Natural killer cell (primary cell): ENCODE measurements around the gene SERP2. TPM values are rescaled to one million over a fixed set of nuclear protein-coding genes. Genes with fewer than 3 reads are reported as not detected.

Experiments used
- ATAC-seq, 3 donors: fragments of 150-1000 bp in 2 of 3; fragments of 200-7000 bp in 1 of 3; cut with Tn5 transposase; 1 replicate in 1 of 3; 2 replicates in 2 of 3; pipeline ENCODE4 v1.10.0; 2021; ENCODE audit warnings: mild to moderate bottlenecking in 2 of 3, moderate library complexity in 2 of 3
- DNase-seq, 2 donors: peaks; one replicate each; pipeline versions ENCODE4 v3.0.0 to v3.0.0-alpha.2; 2013 to 2021; ENCODE audit warnings: mixed read lengths in 1 of 2
- H3K27ac ChIP-seq: one replicate; pipeline ENCODE4 v1.5.1; 2013; ENCODE audit warnings: mild to moderate bottlenecking, low read length
- H3K27me3 ChIP-seq: one replicate; pipeline ENCODE4 v1.6.1; 2013; ENCODE audit warnings: low read length; ENCODE audit not compliant: control insufficient read depth, insufficient read depth
- H3K36me3 ChIP-seq: one replicate; pipeline ENCODE4 v1.6.1; 2013; ENCODE audit warnings: low read length; ENCODE audit not compliant: control insufficient read depth, insufficient read depth
- H3K4me1 ChIP-seq: one replicate; pipeline ENCODE4 v1.6.1; 2013; ENCODE audit warnings: low read length; ENCODE audit not compliant: control insufficient read depth, insufficient read depth
- H3K4me3 ChIP-seq: one replicate; pipeline ENCODE4 v1.5.1; 2013; ENCODE audit warnings: low read length
- H3K9me3 ChIP-seq: one replicate; pipeline ENCODE4 v1.6.1; 2013; ENCODE audit warnings: low read length; ENCODE audit not compliant: control insufficient read depth, insufficient read depth
- H3K27ac Mint-ChIP-seq, 2 donors: one replicate each; pipeline ENCODE4 v1.8.0; 2022; ENCODE audit warnings: mild to moderate bottlenecking in 2 of 2, mixed read lengths in 2 of 2, moderate library complexity in 1 of 2
- H3K27me3 Mint-ChIP-seq, 2 donors: one replicate each; pipeline ENCODE4 v1.8.0; 2022; ENCODE audit warnings: low read depth in 2 of 2, mixed read lengths in 2 of 2
- H3K36me3 Mint-ChIP-seq: one replicate; pipeline ENCODE4 v1.8.0; 2022; ENCODE audit warnings: mixed read lengths
- H3K4me1 Mint-ChIP-seq, 2 donors: one replicate each; pipeline ENCODE4 v1.8.0; 2022; ENCODE audit warnings: mixed read lengths in 2 of 2
- H3K4me3 Mint-ChIP-seq: one replicate; pipeline ENCODE4 v1.8.0; 2022; ENCODE audit warnings: mild to moderate bottlenecking, moderate library complexity, mixed read lengths
- H3K9me3 Mint-ChIP-seq, 2 donors: one replicate each; pipeline ENCODE4 v1.8.0; 2022; ENCODE audit warnings: mixed read lengths in 2 of 2
- WGBS: methylation state at CpG from one replicate; pipeline ENCODE4 v1.1.7; 2013; ENCODE audit warnings: missing lambda C conversion rate; ENCODE audit not compliant: insufficient coverage; 5-methylcytosine and 5-hydroxymethylcytosine counted together
- intact Hi-C: fragments of 100-400 bp; cut with micrococcal nuclease; formaldehyde crosslinking; loops from one replicate; pipeline ENCODE4 v1.14.2; 2022
- total RNA-seq, 4 donors: library from RNA; stranded (reverse); fragments of 120-200 nt in 1 of 4; gene quantifications; one replicate each; pipeline versions ENCODE4 v1.2.3 to v1.2.4, GENCODE V29; 2013 to 2022
- TF ChIP-seq, protein P1 (sequence below): fragments of 200-600 bp; IDR thresholded peaks from one replicate; pipeline ENCODE4 v1.8.0; 2022; ENCODE audit warnings: antibody characterized with exemption

The SERP2 gene
- total RNA-seq, 3 donors from 2014 or later (not counting 1 experiment from before 2014, with no cell fraction given): 2.0 to 4.1 (median 3.2) TPM

DNA sequence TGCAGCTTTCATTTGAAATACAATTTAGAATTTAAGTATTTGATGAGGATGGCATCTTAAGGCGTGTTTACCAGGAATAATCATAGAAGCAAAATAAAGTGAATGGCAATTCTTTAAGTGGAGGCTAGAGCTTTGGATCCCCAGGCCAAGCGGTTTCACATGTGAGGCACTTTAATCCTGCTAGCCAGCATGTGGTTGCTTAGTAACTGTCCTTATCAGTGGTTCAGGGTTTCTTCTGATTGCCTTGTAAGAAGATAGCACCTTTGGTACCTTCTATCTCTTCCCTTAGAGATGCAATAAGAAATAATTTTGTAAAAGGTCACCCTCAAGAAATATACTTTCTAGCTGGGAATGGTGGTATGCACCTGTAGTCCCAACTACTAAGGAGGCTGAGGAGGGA lies 38.9 kb upstream of the SERP2 start:
- H3K36me3 Mint-ChIP-seq: no peaks in the 10 kb centered on the region
- Histone ChIP-seq H3K9me3 (no peaks in the 10 kb centered on the region), H3K27me3 (no peaks in the 10 kb centered on the region), H3K4me1 (peaks cover 2% of the 10 kb centered on the region), H3K4me3 (no peak overlapping the region), H3K27ac (no peak overlapping the region), H3K36me3 (no peaks in the 10 kb centered on the region)
- H3K27me3 Mint-ChIP-seq: no peaks in the 10 kb centered on the region
- H3K27ac Mint-ChIP-seq: no peak overlapping the region
- no peak for ATAC-seq
- intact Hi-C loops: no loop called here
- WGBS: 88% methylated on average over 2 of the region's 2 CpGs
- peaks cover 7% of the 10 kb centered on the region in 2 donors for H3K4me1 Mint-ChIP-seq
- TF ChIP-seq, protein P1, sequence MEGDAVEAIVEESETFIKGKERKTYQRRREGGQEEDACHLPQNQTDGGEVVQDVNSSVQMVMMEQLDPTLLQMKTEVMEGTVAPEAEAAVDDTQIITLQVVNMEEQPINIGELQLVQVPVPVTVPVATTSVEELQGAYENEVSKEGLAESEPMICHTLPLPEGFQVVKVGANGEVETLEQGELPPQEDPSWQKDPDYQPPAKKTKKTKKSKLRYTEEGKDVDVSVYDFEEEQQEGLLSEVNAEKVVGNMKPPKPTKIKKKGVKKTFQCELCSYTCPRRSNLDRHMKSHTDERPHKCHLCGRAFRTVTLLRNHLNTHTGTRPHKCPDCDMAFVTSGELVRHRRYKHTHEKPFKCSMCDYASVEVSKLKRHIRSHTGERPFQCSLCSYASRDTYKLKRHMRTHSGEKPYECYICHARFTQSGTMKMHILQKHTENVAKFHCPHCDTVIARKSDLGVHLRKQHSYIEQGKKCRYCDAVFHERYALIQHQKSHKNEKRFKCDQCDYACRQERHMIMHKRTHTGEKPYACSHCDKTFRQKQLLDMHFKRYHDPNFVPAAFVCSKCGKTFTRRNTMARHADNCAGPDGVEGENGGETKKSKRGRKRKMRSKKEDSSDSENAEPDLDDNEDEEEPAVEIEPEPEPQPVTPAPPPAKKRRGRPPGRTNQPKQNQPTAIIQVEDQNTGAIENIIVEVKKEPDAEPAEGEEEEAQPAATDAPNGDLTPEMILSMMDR: no peak
- H3K9me3 Mint-ChIP-seq: no peaks in the 10 kb centered on the region
- no peak for DNase-seq
- no peak overlapping the region for H3K4me3 Mint-ChIP-seq

GRCh38 chr13:44336934-44337333 lies 36.7 kb upstream of the SERP2 start:
- 81% methylated on average over 4 of the region's 4 CpGs for WGBS
- H3K9me3 ChIP-seq: no peaks in the 10 kb centered on the region
- Mint-ChIP-seq H3K4me3 (no peak overlapping the region), H3K27ac (no peak overlapping the region), H3K36me3 (no peaks in the 10 kb centered on the region), H3K9me3 (peaks cover 0 to 2% of the 10 kb centered on the region in 2 donors), H3K4me1 (peaks cover 7% of the 10 kb centered on the region in 2 donors), H3K27me3 (no peaks in the 10 kb centered on the region)
- no peaks in the 10 kb centered on the region for H3K36me3 ChIP-seq
- no peak overlapping the region for H3K27ac ChIP-seq
- H3K4me1 ChIP-seq: peaks cover 2% of the 10 kb centered on the region
- no peaks in the 10 kb centered on the region for H3K27me3 ChIP-seq
- ATAC-seq (no peak), DNase-seq (no peak)
- intact Hi-C loops: no loop called here
- no peak overlapping the region for H3K4me3 ChIP-seq
- TF ChIP-seq, protein P1: no peak

GRCh38 chr13:44337581-44337980 lies 36.0 kb upstream of the SERP2 start:
- TF ChIP-seq, protein P1: no peak
- H3K36me3 ChIP-seq: no peaks in the 10 kb centered on the region
- H3K27me3 Mint-ChIP-seq: no peaks in the 10 kb centered on the region
- no peaks in the 10 kb centered on the region for H3K27me3 ChIP-seq
- no peak overlapping the region for H3K27ac Mint-ChIP-seq
- no peak overlapping the region for H3K4me3 ChIP-seq
- H3K4me1 ChIP-seq: peaks cover 2% of the 10 kb centered on the region
- intact Hi-C loops: no loop called here
- H3K27ac ChIP-seq: no peak overlapping the region
- no peaks in the 10 kb centered on the region for H3K9me3 ChIP-seq
- H3K9me3 Mint-ChIP-seq: peaks cover 0 to 2% of the 10 kb centered on the region in 2 donors
- H3K36me3 Mint-ChIP-seq: no peaks in the 10 kb centered on the region
- DNase-seq (no peak), ATAC-seq (no peak)
- peaks cover 7% of the 10 kb centered on the region in 2 donors for H3K4me1 Mint-ChIP-seq
- 68% methylated on average over 4 of the region's 4 CpGs for WGBS
- no peak overlapping the region for H3K4me3 Mint-ChIP-seq

DNA sequence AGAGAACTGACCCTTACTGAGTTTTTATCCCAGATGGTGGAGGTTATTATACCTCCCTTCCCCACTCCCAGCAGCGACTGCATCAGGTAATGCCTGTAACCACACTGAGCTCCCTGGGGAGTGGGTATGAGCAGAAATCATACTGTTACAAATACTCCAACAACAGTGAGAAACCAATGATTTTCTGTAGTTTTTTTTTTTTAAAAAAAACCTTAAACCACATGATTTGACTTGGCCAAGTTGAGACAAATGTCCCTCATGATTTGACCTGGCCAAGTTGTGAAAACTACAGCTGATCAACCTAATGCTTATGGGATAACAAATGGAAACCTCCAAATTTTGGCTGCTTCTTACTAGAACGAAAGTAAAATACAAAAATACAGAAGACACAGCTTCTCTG lies 33.1 kb upstream of the SERP2 start:
- ATAC-seq: no peak

More for the DNA sequence above, 33.1 kb upstream of the SERP2 start:
- DNase-seq: no peak
- Histone ChIP-seq H3K9me3 (no peaks in the 10 kb centered on the region), H3K4me1 (no peaks in the 10 kb centered on the region), H3K27ac (no peak overlapping the region), H3K27me3 (no peaks in the 10 kb centered on the region), H3K4me3 (no peak overlapping the region), H3K36me3 (no peaks in the 10 kb centered on the region)
- H3K36me3 Mint-ChIP-seq: no peaks in the 10 kb centered on the region
- intact Hi-C loops: no loop called here
- 67% methylated on average over 1 of the region's 2 CpGs for WGBS
- H3K4me3 Mint-ChIP-seq: no peak overlapping the region
- no peak overlapping the region for H3K27ac Mint-ChIP-seq
- TF ChIP-seq, protein P1: no peak
- peaks cover 0 to 2% of the 10 kb centered on the region in 2 donors for H3K27me3 Mint-ChIP-seq
- H3K4me1 Mint-ChIP-seq: no peaks in the 10 kb centered on the region
- H3K9me3 Mint-ChIP-seq: peaks cover 0 to 2% of the 10 kb centered on the region in 2 donors
